T-helper 9 cell (primary cell): Measurements from ENCODE around the gene CDH23.

Experiments used
- DNase-seq: peaks from one replicate; pipeline ENCODE4 v3.0.0-alpha.2; 2020

Gene CDH23

DNA sequence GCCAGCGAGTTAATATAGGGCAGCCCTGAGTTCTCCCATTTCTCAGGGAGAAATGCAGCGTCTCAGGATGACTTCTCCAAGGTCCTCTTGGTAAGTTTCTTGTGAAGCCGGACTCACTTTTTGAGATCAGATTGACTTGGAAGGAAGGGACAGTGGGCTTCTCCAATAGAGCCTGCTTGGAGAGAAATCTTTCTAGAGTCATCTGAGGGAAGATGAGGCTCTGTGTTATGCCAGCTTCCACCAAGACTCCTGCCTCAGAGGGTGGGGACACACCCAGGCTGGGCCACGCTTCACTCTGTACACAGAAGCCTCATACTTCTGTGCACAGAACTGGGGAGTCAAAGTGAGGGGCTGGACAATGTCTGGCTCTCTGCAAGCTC lies 317.3 kb downstream of the CDH23 start:
- no peak for DNase-seq

GRCh38 chr10:71714592-71714991 lies 317.9 kb downstream of the CDH23 start:
- no peak for DNase-seq

- DNase-seq: no peak
These were observed 318.3 kb downstream of the CDH23 start for GRCh38 chr10:71715026-71715425.

- DNase-seq: no peak
These were observed 319.1 kb downstream of the CDH23 start for GRCh38 chr10:71715860-71716259.

GRCh38 chr10:71716426-71716825 lies 319.7 kb downstream of the CDH23 start:
- no peak for DNase-seq

- DNase-seq: no peak
These were observed 320.3 kb downstream of the CDH23 start for GRCh38 chr10:71717056-71717455.

GRCh38 chr10:71717551-71717951 lies 320.8 kb downstream of the CDH23 start:
- no peak for DNase-seq

DNA sequence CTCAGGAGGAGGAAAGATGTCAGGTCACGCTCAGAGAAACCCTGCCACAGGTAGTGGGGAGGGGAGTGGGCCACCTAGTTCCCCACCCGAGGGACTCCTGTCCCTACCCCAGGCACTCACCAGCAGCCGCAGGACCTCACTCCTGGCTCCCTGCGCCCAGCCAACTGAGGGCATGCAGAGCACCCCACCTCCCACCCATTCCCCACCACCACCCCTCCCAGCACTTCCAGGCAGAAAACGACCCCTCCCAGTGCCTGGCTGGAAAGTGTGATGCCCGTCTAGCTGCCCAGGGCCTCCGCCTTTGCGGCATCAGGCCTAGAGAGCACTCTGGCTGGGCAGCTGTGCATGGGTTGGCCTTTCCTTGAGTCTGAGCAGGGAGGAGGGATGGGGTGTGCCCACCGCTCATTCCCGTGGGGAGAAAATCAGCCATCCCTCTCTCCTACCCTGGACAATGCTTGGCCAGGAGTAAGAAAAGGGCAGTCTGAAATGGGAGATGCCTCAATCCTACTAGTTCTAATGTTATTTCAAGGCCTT lies 321.5 kb downstream of the CDH23 start:
- no peak for DNase-seq

GRCh38 chr10:71719042-71719441 lies 322.3 kb downstream of the CDH23 start:
- DNase-seq: no peak

DNA sequence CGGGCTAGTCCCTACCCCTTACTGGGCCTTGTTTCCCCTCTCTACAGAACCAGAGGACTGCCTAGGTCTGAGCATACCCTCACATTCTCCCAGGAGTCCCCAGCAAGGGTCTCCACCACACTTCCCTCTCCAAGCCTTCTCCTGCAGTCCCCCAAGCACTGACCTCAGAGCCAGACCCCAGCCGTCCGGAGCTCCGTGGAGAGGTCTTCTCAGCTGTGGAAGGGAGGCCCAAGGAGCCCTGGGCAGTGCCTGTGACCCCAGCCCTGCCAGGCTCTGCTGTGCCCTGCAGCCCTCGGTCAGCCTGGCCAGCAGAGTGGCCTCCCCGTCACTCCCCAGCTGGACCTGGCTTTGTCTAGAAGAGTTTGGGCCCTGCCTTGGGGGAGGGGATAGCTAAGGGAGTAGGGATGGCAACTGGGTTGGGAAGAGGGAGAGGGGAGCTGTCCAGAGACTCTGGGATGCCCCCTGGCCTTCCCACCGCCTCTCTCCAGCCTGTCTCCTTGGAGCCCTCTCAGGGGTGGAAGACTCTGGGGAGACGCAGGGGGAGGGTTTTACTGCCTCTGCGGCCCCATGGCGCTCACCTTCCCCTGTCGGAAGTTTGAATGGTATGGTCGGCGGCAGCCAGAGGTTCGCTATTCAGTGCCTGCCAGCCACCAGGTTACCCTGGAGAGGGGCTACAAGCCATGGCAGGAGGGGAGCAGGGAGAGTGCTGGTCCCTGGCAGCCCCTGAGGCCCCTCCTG lies 322.9 kb downstream of the CDH23 start, which contains the start of gene C10orf105:
C10orf105 (minus strand) TSS at position 315 of the 738 bp plus-strand sequence. CDS start 3,441 bp downstream, outside the sequence.
- DNase-seq: no peak

- DNase-seq: no peak
These were observed 323.6 kb downstream of the CDH23 start for GRCh38 chr10:71720288-71720687.

- DNase-seq: no peak
These were observed 324.6 kb downstream of the CDH23 start for GRCh38 chr10:71721313-71721712.

DNA sequence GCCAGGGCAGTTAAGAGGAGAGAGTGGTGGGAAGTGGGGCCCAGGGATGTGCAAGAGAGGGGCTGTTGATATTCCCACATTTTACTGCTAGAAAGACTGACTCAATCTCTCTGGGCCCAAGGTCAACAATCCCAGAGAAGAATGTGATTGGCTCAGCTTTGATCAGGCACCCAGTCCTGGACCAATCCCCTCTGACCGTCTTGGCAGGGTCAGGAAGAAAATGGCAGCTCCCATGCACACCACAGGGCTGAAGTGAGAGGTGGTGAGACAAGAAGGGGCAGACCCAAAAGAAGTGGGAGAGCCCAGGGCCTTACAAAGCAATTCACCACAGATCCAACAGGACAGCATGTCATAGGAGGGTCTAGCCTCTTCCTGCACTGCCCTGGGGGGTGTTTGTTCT lies 326.1 kb downstream of the CDH23 start:
- DNase-seq: no peak

- no peak for DNase-seq
These were observed 326.6 kb downstream of the CDH23 start for GRCh38 chr10:71723311-71723710.

DNA sequence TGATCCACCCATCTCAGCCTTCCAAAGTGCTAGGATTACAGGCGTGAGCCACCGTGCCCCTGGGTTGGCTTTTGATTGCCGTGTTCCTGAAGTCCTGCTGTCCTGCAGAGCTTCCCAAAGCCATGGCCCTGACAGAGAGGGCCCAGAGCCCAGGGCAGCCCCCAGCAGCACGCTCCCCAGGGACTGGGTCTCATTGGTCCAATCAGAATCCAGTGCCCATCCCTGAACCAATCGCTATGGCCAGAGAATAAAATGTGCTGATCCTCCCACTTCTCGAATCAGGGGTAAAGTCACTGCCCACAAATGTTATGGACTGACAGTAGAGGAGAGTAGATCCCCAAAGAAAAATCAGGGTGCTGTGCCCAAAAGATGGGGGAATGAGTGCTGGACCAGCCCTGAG lies 327.8 kb downstream of the CDH23 start:
- DNase-seq: no peak

- no peak for DNase-seq
These were observed 328.5 kb downstream of the CDH23 start for GRCh38 chr10:71725249-71725648.

DNA sequence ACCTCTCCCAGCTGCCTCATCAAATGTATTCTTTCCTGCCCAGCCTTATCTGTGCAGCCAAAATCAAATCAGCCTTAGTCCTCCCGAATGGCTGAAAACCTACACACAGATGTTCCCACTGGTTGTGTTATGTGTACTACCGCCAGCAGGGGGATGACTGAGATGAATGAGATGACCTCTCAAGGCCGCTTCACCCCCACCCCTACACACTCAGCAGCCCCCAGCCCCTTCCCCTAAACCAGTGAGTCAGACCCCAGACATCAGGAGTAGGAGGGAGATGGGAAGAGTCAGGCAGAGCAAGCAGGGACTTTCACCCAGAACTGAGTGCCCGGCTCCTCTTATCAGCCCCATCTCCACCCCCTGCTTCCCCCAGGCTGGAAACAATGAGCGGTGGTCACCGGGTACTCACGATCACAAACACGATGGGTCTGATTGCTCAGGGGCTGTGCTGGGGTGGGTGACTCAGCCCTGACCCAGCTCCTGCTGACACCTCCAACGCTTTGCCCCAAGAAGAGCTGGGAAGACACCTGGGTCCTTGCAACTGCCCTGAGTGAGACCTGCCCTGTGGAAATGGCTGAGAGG lies 329.4 kb downstream of the CDH23 start:
- DNase-seq: peak; percentile 42

GRCh38 chr10:71726580-71727104 lies 329.9 kb downstream of the CDH23 start:
- peak; percentile 29 for DNase-seq

- peak; percentile 32 for DNase-seq
These were observed 330.5 kb downstream of the CDH23 start for GRCh38 chr10:71727105-71727737.

DNA sequence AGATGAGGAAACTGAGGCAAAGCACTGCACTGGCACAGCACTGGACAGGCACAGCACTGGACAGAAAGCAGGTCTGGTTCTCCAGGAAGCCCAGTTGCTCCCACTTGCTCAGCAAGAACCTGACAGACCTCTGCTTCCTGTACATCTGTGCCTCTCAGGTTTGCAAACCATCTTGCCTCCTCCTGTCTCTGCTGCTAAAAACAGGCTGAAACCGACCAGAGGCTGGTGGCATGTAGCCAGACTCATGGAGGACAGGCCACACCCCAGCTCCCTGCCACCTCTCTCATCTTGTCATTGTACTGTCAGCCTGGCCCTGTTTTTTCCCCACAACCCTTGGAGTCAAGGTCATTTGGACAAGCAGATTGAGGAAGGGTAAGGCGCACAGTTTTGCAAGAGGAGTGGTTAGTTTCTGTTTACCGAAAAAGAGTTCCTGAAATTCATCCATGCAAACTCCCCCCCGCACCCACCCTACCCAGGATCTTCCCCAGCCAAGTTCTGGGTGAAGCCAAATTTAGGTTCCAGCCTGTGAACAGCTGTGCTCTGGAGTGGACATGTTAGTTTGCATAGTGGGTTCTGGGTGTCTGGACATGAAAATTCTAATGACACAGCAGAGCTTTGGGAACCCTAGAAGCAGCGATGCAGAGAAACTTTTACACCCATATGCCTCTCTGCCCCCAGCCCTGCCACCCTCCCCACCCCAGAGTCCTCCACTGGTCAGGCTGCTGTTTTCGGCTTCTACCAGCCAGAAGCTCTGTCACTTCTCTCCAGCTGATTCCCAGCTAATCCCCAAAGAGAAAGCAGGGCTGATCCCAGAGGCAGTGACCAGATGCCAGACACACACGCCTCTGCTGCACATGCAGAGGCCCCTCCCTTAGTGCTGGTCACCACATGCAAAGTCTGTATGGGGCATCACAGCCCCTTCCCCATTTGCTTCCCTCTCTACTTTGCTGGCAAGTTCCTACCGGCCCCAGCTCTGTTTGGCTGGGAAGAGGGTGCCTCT lies 331.3 kb downstream of the CDH23 start:
- DNase-seq: peak; percentile 58

- no peak for DNase-seq
These were observed 332.5 kb downstream of the CDH23 start for GRCh38 chr10:71729161-71729636.

- DNase-seq: no peak
These were observed 335.1 kb downstream of the CDH23 start for GRCh38 chr10:71731791-71732190.
